H1 (cell line): Measurements from ENCODE around the gene IVL. TPM values are rescaled to one million over a fixed set of nuclear protein-coding genes. Genes with fewer than 3 reads are reported as not detected.

Experiments used
- CTCF ChIA-PET: fragments of 300-600 bp; sonication (Branson Sonifier 250); formaldehyde crosslinking; loops from one replicate; lab custom pipeline; 2021; ENCODE audit not compliant: partially characterized antibody; lab: Charles Lee
- POLR2A ChIA-PET: fragments of 300-600 bp; sonication (Branson Sonifier 250); formaldehyde crosslinking; loops from one replicate; lab custom pipeline; 2021; ENCODE audit warnings: inconsistent platforms; ENCODE audit not compliant: partially characterized antibody; lab: Charles Lee
- DNase-seq, 2 experiments: peaks; one replicate each; pipeline versions ENCODE4 v3.0.0 to v3.0.0-alpha.2; 2010 to 2022; ENCODE audit warnings: low spot score in 2 of 2, low read depth in 1 of 2, mixed read lengths in 1 of 2
- FAIRE-seq: peaks from 2 replicates; lab custom pipeline; 2011; peaks lifted over from hg19 to GRCh38; lab: Jason Lieb, UNC
- H2AFZ ChIP-seq: 2 replicates; pipeline ENCODE4 v1.8.1; 2012; ENCODE audit warnings: low read length, inconsistent platforms
- H2AK5ac ChIP-seq: 2 replicates; pipeline ENCODE4 v1.6.1; 2013; ENCODE audit warnings: low read depth, low read length
- H2BK120ac ChIP-seq: replicated peaks from 2 replicates; pipeline ENCODE3; 2013; ENCODE audit warnings: low read depth, low read length, inconsistent platforms
- H2BK12ac ChIP-seq: 2 replicates; pipeline ENCODE4 v1.6.1; 2013; ENCODE audit warnings: low read depth, low read length
- H2BK15ac ChIP-seq: 2 replicates; pipeline ENCODE4 v1.6.1; 2013; ENCODE audit warnings: low read length
- H2BK20ac ChIP-seq: 2 replicates; pipeline ENCODE4 v1.6.1; 2013; ENCODE audit warnings: low read length
- H2BK5ac ChIP-seq: 2 replicates; pipeline ENCODE4 v1.6.1; 2013; ENCODE audit warnings: low read depth, low read length
- H3K14ac ChIP-seq: 2 replicates; pipeline ENCODE4 v1.6.1; 2013; ENCODE audit warnings: inconsistent platforms; ENCODE audit not compliant: insufficient read length
- H3K18ac ChIP-seq: 2 replicates; pipeline ENCODE4 v1.6.1; 2013; ENCODE audit warnings: low read length; ENCODE audit errors: extremely low read depth
- H3K23ac ChIP-seq: 2 replicates; pipeline ENCODE4 v1.6.1; 2013; ENCODE audit warnings: inconsistent platforms; ENCODE audit not compliant: insufficient read length
- H3K23me2 ChIP-seq: 2 replicates; pipeline ENCODE4 v1.6.1; 2013; ENCODE audit warnings: low read depth, low read length
- H3K27ac ChIP-seq: 2 replicates; pipeline ENCODE4 v1.6.1; 2011; ENCODE audit warnings: low read depth, low read length, inconsistent platforms
- H3K27me3 ChIP-seq, 4 experiments: replicated peaks in 1 of 4; 1 replicate in 1 of 4; 2 replicates in 3 of 4; pipeline versions ENCODE4 v1.6.1 to v1.8.1; 2011 to 2013; ENCODE audit warnings: low read length in 3 of 4, mild to moderate bottlenecking in 3 of 4, inconsistent platforms in 2 of 4, mixed read lengths in 2 of 4, moderate library complexity in 1 of 4; ENCODE audit not compliant: control insufficient read depth in 3 of 4, insufficient read depth in 3 of 4; ENCODE audit errors: extremely low read depth in 1 of 4
- H3K36me3 ChIP-seq, 4 experiments: 2 replicates each; pipeline versions ENCODE4 v1.6.1 to v1.8.1; 2011 to 2013; ENCODE audit warnings: mild to moderate bottlenecking in 4 of 4, low read length in 3 of 4, moderate library complexity in 2 of 4, control low read depth in 1 of 4, inconsistent platforms in 1 of 4; ENCODE audit not compliant: insufficient read depth in 4 of 4, control insufficient read depth in 2 of 4
- H3K4ac ChIP-seq: replicated peaks from 2 replicates; pipeline ENCODE3; 2013; ENCODE audit warnings: low read length, low read depth, mixed read lengths, inconsistent platforms; ENCODE audit not compliant: insufficient read length
- H3K4me1 ChIP-seq, 4 experiments: replicated peaks in 1 of 4; 1 replicate in 1 of 4; 2 replicates in 3 of 4; pipeline versions ENCODE4 v1.6.1 to v1.8.1; 2011 to 2013; ENCODE audit warnings: low read length in 3 of 4, inconsistent platforms in 2 of 4, mixed read lengths in 1 of 4; ENCODE audit not compliant: insufficient read depth in 4 of 4, control insufficient read depth in 3 of 4
- H3K4me2 ChIP-seq, 2 experiments: 2 replicates each; pipeline versions ENCODE4 v1.6.1 to v1.8.1; 2011 to 2013; ENCODE audit warnings: low read depth in 2 of 2, low read length in 2 of 2, control low read depth in 1 of 2, inconsistent platforms in 1 of 2, mild to moderate bottlenecking in 1 of 2; ENCODE audit not compliant: insufficient read depth in 1 of 2
- H3K4me3 ChIP-seq, 4 experiments: fragments of 200-600, 300-600 bp in 1 of 4; sonication (generic), shearing (Covaris generic), sonication (Bioruptor Twin) in 1 of 4; 2 replicates each; pipeline versions ENCODE4 v1.5.1 to v1.8.1; 2011 to 2016; ENCODE audit warnings: low read length in 4 of 4, low read depth in 3 of 4, control low read depth in 2 of 4, inconsistent platforms in 2 of 4, mild to moderate bottlenecking in 2 of 4, mixed read lengths in 1 of 4, moderate library complexity in 1 of 4; ENCODE audit not compliant: insufficient read depth in 2 of 4; ENCODE audit errors: extremely low read depth in 1 of 4
- H3K56ac ChIP-seq: replicated peaks from 2 replicates; pipeline ENCODE3; 2013; ENCODE audit warnings: low read depth, mild to moderate bottlenecking, mixed read lengths, low read length, inconsistent platforms; ENCODE audit not compliant: insufficient read length
- H3K79me1 ChIP-seq: 2 replicates; pipeline ENCODE4 v1.6.1; 2013; ENCODE audit warnings: low read depth, low read length, control low read depth
- H3K79me2 ChIP-seq, 2 experiments: 2 replicates each; pipeline versions ENCODE4 v1.6.1 to v1.8.1; 2012 to 2013; ENCODE audit warnings: low read length in 2 of 2, mild to moderate bottlenecking in 2 of 2, inconsistent platforms in 1 of 2; ENCODE audit not compliant: insufficient read depth in 2 of 2, control insufficient read depth in 1 of 2
- H3K9ac ChIP-seq, 4 experiments: replicated peaks in 1 of 4; 1 replicate in 1 of 4; 2 replicates in 3 of 4; pipeline versions ENCODE4 v1.6.1 to v1.8.1; 2011 to 2013; ENCODE audit warnings: low read depth in 3 of 4, low read length in 3 of 4, control low read depth in 2 of 4, mild to moderate bottlenecking in 2 of 4, moderate library complexity in 2 of 4, inconsistent platforms in 1 of 4; ENCODE audit errors: extremely low read depth in 1 of 4
- H3K9me3 ChIP-seq, 2 experiments: 2 replicates each; pipeline versions ENCODE4 v1.6.1 to v1.8.1; 2012 to 2013; ENCODE audit warnings: mild to moderate bottlenecking in 2 of 2, moderate library complexity in 2 of 2, control low read depth in 1 of 2, inconsistent platforms in 1 of 2, low read depth in 1 of 2, low read length in 1 of 2, mixed read lengths in 1 of 2; ENCODE audit not compliant: insufficient read depth in 2 of 2
- H4K20me1 ChIP-seq, 2 experiments: replicated peaks in 1 of 2; 2 replicates each; pipeline versions ENCODE3 to v1.8.1; 2011 to 2013; ENCODE audit warnings: inconsistent platforms in 2 of 2, low read length in 2 of 2, mild to moderate bottlenecking in 1 of 2; ENCODE audit not compliant: insufficient read depth in 2 of 2, control insufficient read depth in 1 of 2
- H4K5ac ChIP-seq: 2 replicates; pipeline ENCODE4 v1.6.1; 2013; ENCODE audit warnings: low read length, low read depth, mixed read lengths, inconsistent platforms; ENCODE audit not compliant: insufficient read length
- H4K8ac ChIP-seq: 2 replicates; pipeline ENCODE4 v1.8.0; 2013; ENCODE audit warnings: mild to moderate bottlenecking, moderate library complexity, low read length, inconsistent platforms; ENCODE audit not compliant: insufficient read depth; ENCODE audit errors: extremely low read depth
- H4K91ac ChIP-seq: replicated peaks from 2 replicates; pipeline ENCODE3; 2013; ENCODE audit warnings: low read length, mixed read lengths, inconsistent platforms; ENCODE audit not compliant: insufficient read length
- CBX5 ChIP-seq: fragments of 300-800, 300-1000 bp; sonication (generic); IDR thresholded peaks from 2 replicates; pipeline ENCODE4 v1.7.1; 2016; ENCODE audit warnings: antibody characterized with exemption, low read length, low read depth
- CHD2 ChIP-seq: IDR thresholded peaks from 2 replicates; pipeline ENCODE4 v1.6.1; 2012; ENCODE audit warnings: low read length, improper control_type of control experiment
- FOSL1 ChIP-seq: IDR thresholded peaks from 2 replicates; pipeline ENCODE4 v1.6.1; 2011; ENCODE audit warnings: mild to moderate bottlenecking, low read depth, low read length, moderate library complexity; ENCODE audit not compliant: insufficient read depth
- GABPA ChIP-seq: IDR thresholded peaks from 2 replicates; pipeline ENCODE4 v1.6.1; 2011; ENCODE audit warnings: mild to moderate bottlenecking, low read length, moderate library complexity, borderline replicate concordance; ENCODE audit not compliant: insufficient read depth
- HDAC2 ChIP-seq, 2 experiments: fragments of 300-600 bp in 1 of 2; sonication (generic) in 1 of 2; IDR thresholded peaks; 2 replicates each; pipeline ENCODE4 v1.6.1; 2011 to 2012; ENCODE audit warnings: low read depth in 2 of 2, low read length in 2 of 2, mild to moderate bottlenecking in 2 of 2, moderate library complexity in 2 of 2, borderline replicate concordance in 1 of 2, inconsistent platforms in 1 of 2
- KDM1A ChIP-seq: fragments of 200-600, 300-600 bp; sonication (generic); IDR thresholded peaks from 2 replicates; pipeline ENCODE4 v1.7.1; 2016; ENCODE audit warnings: mild to moderate bottlenecking, low read length, borderline replicate concordance
- POLR2AphosphoS5 ChIP-seq: IDR thresholded peaks from 2 replicates; pipeline ENCODE4 v1.6.1; 2011; ENCODE audit warnings: low read depth, low read length
- SUZ12 ChIP-seq: fragments of 200-600 bp; sonication (generic); IDR thresholded peaks from 2 replicates; pipeline ENCODE4 v1.6.1; 2012; ENCODE audit warnings: mild to moderate bottlenecking, inconsistent platforms, low read length, moderate library complexity, mixed read lengths
- TAF7 ChIP-seq: optimal IDR thresholded peaks from 2 replicates; pipeline ENCODE3; 2011; ENCODE audit warnings: low read depth, mild to moderate bottlenecking, inconsistent platforms, low read length, moderate library complexity, borderline replicate concordance
- whole genome bisulfite sequencing, 2 experiments: shearing (Covaris generic) in 1 of 2; methylation state at CpG; one replicate each; pipeline versions ENCODE4 v1.1.6 to v1.1.7; 2013 to 2015; ENCODE audit warnings: low lambda C conversion rate in 2 of 2, mixed read lengths in 2 of 2, inconsistent platforms in 1 of 2, low coverage in 1 of 2, missing lambda C conversion rate in 1 of 2; ENCODE audit not compliant: insufficient replicate concordance in 2 of 2, insufficient coverage in 1 of 2, insufficient read length in 1 of 2; ENCODE audit errors: extremely low coverage in 1 of 2, missing lambda C conversion rate in 1 of 2; 5-methylcytosine and 5-hydroxymethylcytosine counted together
- polyA plus RNA-seq, 7 experiments: library from polyadenylated mRNA; depleted of rRNA in 3 of 7; stranded (reverse) in 5 of 7; unstranded in 2 of 7; fragments of >200 nt in 5 of 7; fragments of 200-250 nt in 2 of 7; gene quantifications; 1 replicate in 5 of 7; 2 replicates in 1 of 7; 4 replicates in 1 of 7; pipeline versions ENCODE4 v1.2.1 to v1.2.3, GENCODE V29; 2011 to 2013; ENCODE audit warnings: missing spikeins in 2 of 7, mixed read lengths in 2 of 7
- total RNA-seq: library from RNA; stranded (reverse); fragmentation: NEBNext Ultra II Directional; extraction: Animal tissue kit (Norgen Biotek cat#: 25700); gene quantifications from 2 replicates; pipeline ENCODE4 v1.2.1, GENCODE V29; 2021
- TF ChIP-seq, protein P1 (sequence below): IDR thresholded peaks from 2 replicates; pipeline ENCODE4 v1.6.1; 2011; ENCODE audit warnings: low read length, improper control_type of control experiment
- TF ChIP-seq, protein P2 (sequence below): IDR thresholded peaks from 2 replicates; pipeline ENCODE4 v1.6.1; 2012; ENCODE audit warnings: low read length, inconsistent platforms

IVL gene
- total and polyA plus RNA-seq, 2 of the 8 experiments (the other 6 are each of a cell fraction or from before 2014, with no cell fraction given), result not detected

DNA sequence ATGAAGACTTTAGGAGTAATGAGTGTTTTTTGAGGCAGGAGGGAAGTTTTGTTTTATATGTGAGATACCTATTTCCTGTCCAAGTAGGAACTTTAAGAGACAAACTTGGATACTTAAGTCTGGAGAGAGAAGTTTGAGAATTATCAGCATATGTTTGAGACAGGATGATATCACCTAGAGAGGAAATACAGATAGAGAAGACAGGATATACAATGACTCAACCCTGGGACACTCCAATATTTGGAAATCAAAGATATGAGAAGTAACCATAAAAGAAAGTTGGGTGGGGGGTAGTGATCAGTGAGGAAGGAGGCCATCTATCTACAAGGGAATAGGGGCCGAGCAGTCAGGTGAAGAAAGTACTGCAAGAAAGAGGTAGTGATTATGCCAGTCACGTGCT is 42.0 kb upstream of the IVL start:
- Histone ChIP-seq H3K14ac (no peak overlapping the region), H2BK12ac (no peak overlapping the region), H3K9me3 (peaks cover 22 to 34% of the 10 kb centered on the region in 2 experiments), H3K4me1 (no peaks in the 10 kb centered on the region; a peak in 1 of 7 replicates), H3K79me1 (no peaks in the 10 kb centered on the region), H4K8ac (no peak overlapping the region), H3K4ac (no peak overlapping the region), H2BK20ac (no peak overlapping the region), H3K18ac (no peak overlapping the region), H3K4me3 (no peak overlapping the region), H4K20me1 (no peaks in the 10 kb centered on the region), H3K9ac (no peak overlapping the region), H2BK5ac (no peak overlapping the region), H2AFZ (no peak overlapping the region), H4K5ac (no peak overlapping the region), H2AK5ac (no peak overlapping the region), H2BK15ac (no peak overlapping the region), H3K36me3 (no peaks in the 10 kb centered on the region), H3K79me2 (no peaks in the 10 kb centered on the region), H3K27ac (no peak overlapping the region), H3K23me2 (no peaks in the 10 kb centered on the region), H3K23ac (no peak overlapping the region), H3K27me3 (no peaks in the 10 kb centered on the region), H4K91ac (no peak overlapping the region), H3K56ac (no peak overlapping the region), H3K4me2 (no peak overlapping the region), H2BK120ac (no peak overlapping the region)
- 83% methylated on average over 2 of the region's 2 CpGs; no CpG with 5 or more reads in 1 of the 2 experiments for WGBS, 2 experiments
- ChIA-PET POLR2A (no interaction called here), CTCF (interaction anchor here (1.1 to 1.2 kb wide), 2 partner anchors 326 to 355 kb away, joined by 3 to 4 read pairs; no protein-coding TSS in a partner anchor)
- no peak for FAIRE-seq
- DNase-seq, result no peak
- TF ChIP-seq TAF7 (no peak), HDAC2 (IDR thresholded peaks at IDR 0.05; ENCODE audit: borderline replicate concordance in 1 of 2, low read depth in 2 of 2, low read length in 2 of 2) (no peak), SUZ12 (no peak), CHD2 (no peak), GABPA (no peak), CBX5 (no peak), KDM1A (no peak), FOSL1 (no peak), POLR2AphosphoS5 (no peak)
- TF ChIP-seq, protein P1, sequence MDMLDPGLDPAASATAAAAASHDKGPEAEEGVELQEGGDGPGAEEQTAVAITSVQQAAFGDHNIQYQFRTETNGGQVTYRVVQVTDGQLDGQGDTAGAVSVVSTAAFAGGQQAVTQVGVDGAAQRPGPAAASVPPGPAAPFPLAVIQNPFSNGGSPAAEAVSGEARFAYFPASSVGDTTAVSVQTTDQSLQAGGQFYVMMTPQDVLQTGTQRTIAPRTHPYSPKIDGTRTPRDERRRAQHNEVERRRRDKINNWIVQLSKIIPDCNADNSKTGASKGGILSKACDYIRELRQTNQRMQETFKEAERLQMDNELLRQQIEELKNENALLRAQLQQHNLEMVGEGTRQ, result no peak
- TF ChIP-seq, protein P2, sequence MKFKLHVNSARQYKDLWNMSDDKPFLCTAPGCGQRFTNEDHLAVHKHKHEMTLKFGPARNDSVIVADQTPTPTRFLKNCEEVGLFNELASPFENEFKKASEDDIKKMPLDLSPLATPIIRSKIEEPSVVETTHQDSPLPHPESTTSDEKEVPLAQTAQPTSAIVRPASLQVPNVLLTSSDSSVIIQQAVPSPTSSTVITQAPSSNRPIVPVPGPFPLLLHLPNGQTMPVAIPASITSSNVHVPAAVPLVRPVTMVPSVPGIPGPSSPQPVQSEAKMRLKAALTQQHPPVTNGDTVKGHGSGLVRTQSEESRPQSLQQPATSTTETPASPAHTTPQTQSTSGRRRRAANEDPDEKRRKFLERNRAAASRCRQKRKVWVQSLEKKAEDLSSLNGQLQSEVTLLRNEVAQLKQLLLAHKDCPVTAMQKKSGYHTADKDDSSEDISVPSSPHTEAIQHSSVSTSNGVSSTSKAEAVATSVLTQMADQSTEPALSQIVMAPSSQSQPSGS, result no peak
